Mesenchymal stem cell (in vitro differentiated cells and primary cell): Measurements from ENCODE around the gene CCDC102B.
"Not testable (repeated sequence)": the region's sequence is repeated elsewhere in the genome, so short reads cannot be mapped to it uniquely, and the experiment has no call there.

ENCODE experiments used
- DNase-seq: peaks from one replicate; pipeline ENCODE4 v3.0.0-alpha.2; 2013
- H2AFZ ChIP-seq: one replicate; pipeline ENCODE4 v1.6.1; 2013; ENCODE audit warnings: low read depth, mild to moderate bottlenecking, control low read depth, inconsistent platforms, low read length, moderate library complexity
- H2AK5ac ChIP-seq: 2 replicates; pipeline ENCODE4 v1.6.1; 2013; ENCODE audit warnings: low read length, moderate library complexity, mild to moderate bottlenecking, inconsistent platforms; ENCODE audit not compliant: severe bottlenecking
- H2BK120ac ChIP-seq: one replicate; pipeline ENCODE4 v1.6.1; 2013; ENCODE audit warnings: low read depth, mild to moderate bottlenecking, inconsistent platforms, low read length, moderate library complexity
- H2BK12ac ChIP-seq, 2 experiments: one replicate each; pipeline ENCODE4 v1.6.1; 2013; ENCODE audit warnings: inconsistent platforms in 2 of 2, low read length in 2 of 2, mild to moderate bottlenecking in 2 of 2, moderate library complexity in 2 of 2, control low read depth in 1 of 2
- H2BK15ac ChIP-seq: one replicate; pipeline ENCODE4 v1.6.1; 2013; ENCODE audit warnings: mild to moderate bottlenecking, low read depth, inconsistent platforms; ENCODE audit not compliant: poor library complexity, severe bottlenecking
- H2BK5ac ChIP-seq: 2 replicates; pipeline ENCODE4 v1.6.1; 2013; ENCODE audit warnings: low read depth, mild to moderate bottlenecking, low read length, control low read depth, inconsistent platforms; ENCODE audit not compliant: poor library complexity, severe bottlenecking
- H3K14ac ChIP-seq, 2 experiments: one replicate each; pipeline ENCODE4 v1.6.1; 2013; ENCODE audit warnings: inconsistent platforms in 2 of 2, low read length in 2 of 2, control low read depth in 1 of 2, mild to moderate bottlenecking in 1 of 2, moderate library complexity in 1 of 2
- H3K18ac ChIP-seq, 2 experiments: one replicate each; pipeline ENCODE4 v1.6.1; 2013; ENCODE audit warnings: inconsistent platforms in 2 of 2, low read length in 2 of 2, control low read depth in 1 of 2, low read depth in 1 of 2, mild to moderate bottlenecking in 1 of 2
- H3K23ac ChIP-seq, 2 experiments: one replicate each; pipeline ENCODE4 v1.6.1; 2013; ENCODE audit warnings: inconsistent platforms in 2 of 2, low read length in 2 of 2, mild to moderate bottlenecking in 2 of 2, moderate library complexity in 2 of 2, control low read depth in 1 of 2
- H3K27ac ChIP-seq: 2 replicates; pipeline ENCODE4 v1.5.1; 2013; ENCODE audit warnings: mild to moderate bottlenecking, moderate library complexity, low read length, control low read depth, inconsistent platforms; ENCODE audit not compliant: poor library complexity, severe bottlenecking
- H3K27me3 ChIP-seq, 2 experiments: 2 replicates each; pipeline versions ENCODE4 v1.6.1 to v1.7.0; 2013; ENCODE audit warnings: low read length in 2 of 2, mild to moderate bottlenecking in 2 of 2, moderate library complexity in 2 of 2, control low read depth in 1 of 2, inconsistent platforms in 1 of 2; ENCODE audit not compliant: control insufficient read depth in 1 of 2, insufficient read depth in 1 of 2
- H3K36me3 ChIP-seq, 2 experiments: 2 replicates each; pipeline versions ENCODE4 v1.6.1 to v1.7.0; 2013; ENCODE audit warnings: low read length in 2 of 2, control low read depth in 1 of 2, inconsistent platforms in 1 of 2, low read depth in 1 of 2, mild to moderate bottlenecking in 1 of 2; ENCODE audit not compliant: insufficient read depth in 2 of 2, control insufficient read depth in 1 of 2
- H3K4ac ChIP-seq, 2 experiments: one replicate each; pipeline ENCODE4 v1.6.1; 2013; ENCODE audit warnings: inconsistent platforms in 2 of 2, low read length in 2 of 2, mild to moderate bottlenecking in 2 of 2, moderate library complexity in 2 of 2, control low read depth in 1 of 2, low read depth in 1 of 2
- H3K4me1 ChIP-seq: 2 replicates; pipeline ENCODE4 v1.6.1; 2013; ENCODE audit warnings: low read depth, low read length, control low read depth; ENCODE audit not compliant: control insufficient read depth, insufficient read depth
- H3K4me2 ChIP-seq: 2 replicates; pipeline ENCODE4 v1.6.1; 2013; ENCODE audit warnings: low read length, mild to moderate bottlenecking, inconsistent platforms; ENCODE audit not compliant: poor library complexity, severe bottlenecking
- H3K4me3 ChIP-seq, 2 experiments: 2 replicates each; pipeline versions ENCODE4 v1.5.1 to v1.7.0; 2013; ENCODE audit warnings: low read length in 2 of 2, mild to moderate bottlenecking in 2 of 2, control low read depth in 1 of 2, low read depth in 1 of 2; ENCODE audit not compliant: insufficient read depth in 1 of 2
- H3K79me1 ChIP-seq: replicated peaks from 2 replicates; pipeline ENCODE4 v1.6.1; 2013; ENCODE audit warnings: mild to moderate bottlenecking, control low read depth, low read length, inconsistent platforms; ENCODE audit not compliant: poor library complexity, severe bottlenecking
- H3K9ac ChIP-seq: 2 replicates; pipeline ENCODE4 v1.7.0; 2013; ENCODE audit warnings: mild to moderate bottlenecking, low read length, moderate library complexity
- H3K9me3 ChIP-seq: 2 replicates; pipeline ENCODE4 v1.7.0; 2013; ENCODE audit warnings: mild to moderate bottlenecking, low read length; ENCODE audit not compliant: control insufficient read depth
- H4K8ac ChIP-seq: one replicate; pipeline ENCODE4 v1.6.1; 2013; ENCODE audit warnings: inconsistent platforms, mild to moderate bottlenecking, low read length, moderate library complexity
- H4K91ac ChIP-seq: one replicate; pipeline ENCODE4 v1.6.1; 2013; ENCODE audit warnings: mild to moderate bottlenecking, low read length, inconsistent platforms
- WGBS: methylation state at CpG from one replicate; pipeline ENCODE4 v1.1.7; 2013; ENCODE audit warnings: mixed read lengths; 5-methylcytosine and 5-hydroxymethylcytosine counted together

The CCDC102B gene

GRCh38 chr18:68784071-68784470 is 13.8 kb upstream of the CCDC102B start:
- no peaks in the 10 kb centered on the region for H3K27me3 ChIP-seq
- no peak overlapping the region for H2AK5ac ChIP-seq
- no peaks in the 10 kb centered on the region for H3K9me3 ChIP-seq
- H3K4me2 ChIP-seq = no peak overlapping the region
- H2BK15ac ChIP-seq = no peak overlapping the region
- no peak overlapping the region for H3K27ac ChIP-seq
- H3K9ac ChIP-seq = no peak overlapping the region
- H3K18ac ChIP-seq = no peak overlapping the region
- H2AFZ ChIP-seq = no peak overlapping the region
- no peak overlapping the region for H3K14ac ChIP-seq
- H4K91ac ChIP-seq = no peak overlapping the region
- no peak overlapping the region for H3K4me3 ChIP-seq
- no peak overlapping the region for H2BK5ac ChIP-seq
- H3K36me3 ChIP-seq = no peaks in the 10 kb centered on the region
- H3K4me1 ChIP-seq = no peaks in the 10 kb centered on the region
- no peak overlapping the region for H4K8ac ChIP-seq
- DNase-seq = no peak
- no peak overlapping the region for H3K4ac ChIP-seq
- H2BK12ac ChIP-seq = no peak overlapping the region
- no peak overlapping the region for H2BK120ac ChIP-seq
- 88% methylated on average over 2 of the region's 3 CpGs for WGBS
- H3K79me1 ChIP-seq = no peaks in the 10 kb centered on the region
- no peak overlapping the region for H3K23ac ChIP-seq

- H3K4me2 ChIP-seq, H2BK120ac ChIP-seq, DNase-seq, H3K27ac ChIP-seq, H3K14ac ChIP-seq, H3K4ac ChIP-seq, H2AK5ac ChIP-seq, H2BK15ac ChIP-seq, H2BK12ac ChIP-seq, H3K36me3 ChIP-seq, H3K23ac ChIP-seq, H3K4me1 ChIP-seq, H3K9ac ChIP-seq, H4K91ac ChIP-seq, H2BK5ac ChIP-seq, H3K9me3 ChIP-seq, H3K27me3 ChIP-seq, H4K8ac ChIP-seq, H2AFZ ChIP-seq, H3K79me1 ChIP-seq, H3K18ac ChIP-seq, H3K4me3 ChIP-seq: not testable (repeated sequence)
- 84% methylated on average over 19 of the region's 22 CpGs for WGBS
Observed at GRCh38 chr18:68790290-68790689, 7.6 kb upstream of the CCDC102B start.

DNA sequence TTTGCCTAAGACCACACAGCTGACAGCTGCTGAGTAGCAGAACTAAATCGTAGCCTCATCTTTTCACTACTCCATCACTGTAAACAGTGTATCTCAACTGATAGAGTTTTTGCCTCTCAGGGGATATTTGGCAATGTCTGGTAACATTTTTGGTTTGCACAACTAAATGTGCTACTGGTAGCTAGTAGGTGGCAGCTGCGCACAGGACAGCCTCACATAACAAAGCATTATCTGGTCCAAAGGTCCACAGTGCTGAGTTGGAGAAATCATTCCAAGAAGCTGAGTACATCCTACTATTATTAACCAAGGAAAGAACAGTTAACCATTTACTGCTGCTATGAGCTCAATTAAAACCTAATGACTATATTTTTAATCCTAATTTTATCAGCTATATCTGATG is 6.1 kb upstream of the CCDC102B start:
- 83% methylated on average over 1 of the region's 2 CpGs for WGBS
- Histone ChIP-seq H2BK120ac (no peak overlapping the region), H2AK5ac (no peak overlapping the region), H3K27ac (peak overlapping the region; percentile 26), H3K18ac (peak overlapping the region in 1 of 2 experiments; percentile 43), H2BK12ac (no peak overlapping the region), H3K9me3 (no peaks in the 10 kb centered on the region), H3K36me3 (no peaks in the 10 kb centered on the region), H3K14ac (no peak overlapping the region), H4K91ac (no peak overlapping the region), H2AFZ (no peak overlapping the region), H4K8ac (no peak overlapping the region), H3K9ac (no peak overlapping the region), H2BK5ac (no peak overlapping the region), H3K23ac (no peak overlapping the region), H2BK15ac (no peak overlapping the region), H3K4ac (no peak overlapping the region), H3K4me3 (no peak overlapping the region), H3K79me1 (no peaks in the 10 kb centered on the region), H3K4me2 (no peak overlapping the region), H3K4me1 (no peaks in the 10 kb centered on the region), H3K27me3 (no peaks in the 10 kb centered on the region)
- peak; percentile 49 for DNase-seq

DNA sequence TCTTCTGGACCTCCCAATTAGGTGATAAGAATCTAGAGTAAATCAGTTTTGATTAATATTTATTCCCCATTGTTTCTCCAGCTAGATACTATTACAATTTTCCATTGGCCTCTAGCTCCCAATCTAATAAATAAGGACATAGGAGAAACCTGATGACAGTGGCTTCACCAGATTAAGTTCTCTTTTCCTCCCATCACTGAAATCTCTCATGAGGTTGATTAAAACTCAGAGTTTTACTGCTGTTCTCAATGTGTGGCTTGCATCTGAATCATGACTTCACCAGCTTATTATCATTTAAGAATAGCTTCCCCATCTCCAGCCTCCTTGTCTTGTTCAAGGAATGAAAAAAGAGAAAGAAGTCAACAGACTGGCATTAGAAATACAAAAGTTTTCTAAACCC is 3.9 kb upstream of the CCDC102B start:
- H2BK5ac ChIP-seq = no peak overlapping the region

More for the DNA sequence above, 3.9 kb upstream of the CCDC102B start:
- Histone ChIP-seq H3K18ac (no peak overlapping the region), H3K79me1 (no peaks in the 10 kb centered on the region), H3K4me3 (no peak overlapping the region), H3K4me1 (no peaks in the 10 kb centered on the region), H2BK12ac (no peak overlapping the region), H3K4ac (no peak overlapping the region), H3K9ac (no peak overlapping the region), H2BK15ac (no peak overlapping the region), H4K91ac (no peak overlapping the region), H3K23ac (no peak overlapping the region), H3K9me3 (no peaks in the 10 kb centered on the region), H2AK5ac (no peak overlapping the region), H2AFZ (no peak overlapping the region), H3K27ac (no peak overlapping the region), H3K27me3 (no peaks in the 10 kb centered on the region), H2BK120ac (no peak overlapping the region), H3K36me3 (no peaks in the 10 kb centered on the region), H4K8ac (no peak overlapping the region), H3K14ac (no peak overlapping the region), H3K4me2 (no peak overlapping the region)
- no peak for DNase-seq
